Erythroblast (primary cell): ENCODE results near the gene ADAMTS12.

Experiments used
- GATA1 ChIP-seq: IDR thresholded peaks from 2 replicates; pipeline ENCODE4 v1.6.1; 2011; ENCODE audit warnings: low read depth, mild to moderate bottlenecking, control low read depth, low read length, moderate library complexity
- POLR2A ChIP-seq: IDR thresholded peaks from 2 replicates; pipeline ENCODE4 v1.6.1; 2011; ENCODE audit warnings: mild to moderate bottlenecking, low read length

DNA sequence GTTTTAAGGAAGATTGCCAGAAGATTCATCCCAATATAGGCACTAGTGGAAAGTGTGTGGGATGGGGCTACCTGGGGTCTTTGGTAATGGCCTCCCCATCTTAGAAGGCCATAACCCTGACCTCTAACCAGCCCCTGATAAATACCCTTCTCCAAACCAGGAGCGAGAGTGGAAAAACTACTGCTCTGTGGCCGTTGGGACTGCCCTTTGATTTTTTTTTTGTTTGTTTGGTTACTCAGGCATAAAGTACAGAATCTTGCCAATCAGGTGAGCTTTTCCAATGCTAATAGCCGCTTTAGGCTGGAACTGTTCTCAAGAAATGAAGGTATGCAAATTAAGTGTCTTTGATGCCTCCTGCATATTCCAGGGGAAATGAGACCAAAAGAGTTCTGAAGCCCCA, 153.7 kb downstream of the ADAMTS12 start:
- TF ChIP-seq POLR2A: no peak
- no peak for TF ChIP-seq GATA1
